HEK293 (cell line): ENCODE results near the gene SHC3.

Source experiments
- CTCF ChIA-PET: fragments of 350-600 bp; formaldehyde crosslinking; extraction: SDS; loops from one replicate; lab custom pipeline; 2021; ENCODE audit warnings: antibody characterized with exemption; lab: Yijun Ruan, JAX
- POLR2A ChIA-PET: fragments of 300-600 bp; formaldehyde crosslinking; extraction: SDS; loops from one replicate; lab custom pipeline; 2020; ENCODE audit warnings: antibody characterized with exemption, inconsistent platforms; lab: Yijun Ruan, JAX
- H3K27ac ChIP-seq: fragments of 200-500 bp; sonication (Bioruptor generic); 2 replicates; pipeline ENCODE4 v1.5.1; 2014; ENCODE audit warnings: low read depth, low read length, control low read depth, inconsistent platforms; ENCODE audit errors: extremely low read depth
- H3K36me3 ChIP-seq, 2 experiments: fragments of 200-500 bp in 1 of 2; sonication (Bioruptor generic) in 1 of 2; 1 replicate in 1 of 2; 2 replicates in 1 of 2; pipeline ENCODE4 v1.5.1; 2014 to 2017; ENCODE audit warnings: inconsistent platforms in 2 of 2, low read length in 2 of 2; ENCODE audit not compliant: control insufficient read depth in 2 of 2, insufficient read depth in 1 of 2
- H3K4me1 ChIP-seq: fragments of 200-500 bp; sonication (Bioruptor generic); 2 replicates; pipeline ENCODE4 v1.5.1; 2014; ENCODE audit warnings: mild to moderate bottlenecking, low read length, inconsistent platforms; ENCODE audit not compliant: control insufficient read depth, insufficient read depth
- H3K4me3 ChIP-seq: 2 replicates; pipeline ENCODE4 v1.5.1; 2011; ENCODE audit warnings: low read depth, mild to moderate bottlenecking, control low read depth, low read length, moderate library complexity
- H3K9me3 ChIP-seq: fragments of 200-500 bp; sonication (Bioruptor generic); 2 replicates; pipeline ENCODE4 v1.5.1; 2014; ENCODE audit warnings: low read depth, low read length, inconsistent platforms; ENCODE audit not compliant: control insufficient read depth, insufficient read depth
- BCL6B ChIP-seq: fragments of 450-650 bp; formaldehyde crosslinking; IDR thresholded peaks from 2 replicates; pipeline ENCODE4 v1.5.1; 2017; ENCODE audit warnings: missing biosample characterization, missing genetic modification characterization
- KLF16 ChIP-seq: fragments of 450-650 bp; formaldehyde crosslinking; IDR thresholded peaks from 2 replicates; pipeline ENCODE4 v1.5.1; 2017; ENCODE audit warnings: missing biosample characterization, missing genetic modification characterization
- SP7 ChIP-seq: fragments of 450-650 bp; formaldehyde crosslinking; IDR thresholded peaks from 2 replicates; pipeline ENCODE4 v1.5.1; 2016; ENCODE audit warnings: missing biosample characterization, missing genetic modification characterization
- ZBTB20 ChIP-seq: fragments of 450-650 bp; formaldehyde crosslinking; IDR thresholded peaks from 2 replicates; pipeline ENCODE4 v1.5.1; 2016; ENCODE audit warnings: missing biosample characterization, missing genetic modification characterization
- ZIC2 ChIP-seq: fragments of 450-650 bp; formaldehyde crosslinking; IDR thresholded peaks from 2 replicates; pipeline ENCODE4 v1.5.1; 2016; ENCODE audit warnings: missing biosample characterization, missing genetic modification characterization
- ZNF10 ChIP-seq: fragments of 450-650 bp; formaldehyde crosslinking; IDR thresholded peaks from 2 replicates; pipeline ENCODE4 v1.5.1; 2017; ENCODE audit warnings: missing biosample characterization, missing genetic modification characterization
- ZNF114 ChIP-seq: fragments of 450-650 bp; formaldehyde crosslinking; IDR thresholded peaks from 2 replicates; pipeline ENCODE4 v1.5.0; 2017; ENCODE audit warnings: missing biosample characterization, missing genetic modification characterization
- ZNF133 ChIP-seq: fragments of 450-650 bp; formaldehyde crosslinking; IDR thresholded peaks from 2 replicates; pipeline ENCODE4 v1.5.1; 2016; ENCODE audit warnings: missing biosample characterization, missing genetic modification characterization
- ZNF138 ChIP-seq: fragments of 450-650 bp; formaldehyde crosslinking; IDR thresholded peaks from 2 replicates; pipeline ENCODE4 v1.5.1; 2016; ENCODE audit warnings: missing biosample characterization, missing genetic modification characterization, borderline replicate concordance
- ZNF140 ChIP-seq: fragments of 450-650 bp; formaldehyde crosslinking; IDR thresholded peaks from 2 replicates; pipeline ENCODE4 v1.5.1; 2016; ENCODE audit warnings: missing biosample characterization, missing genetic modification characterization
- ZNF2 ChIP-seq: fragments of 450-650 bp; formaldehyde crosslinking; IDR thresholded peaks from 2 replicates; pipeline ENCODE4 v1.5.1; 2016; ENCODE audit warnings: missing biosample characterization, missing genetic modification characterization
- ZNF23 ChIP-seq: fragments of 450-650 bp; formaldehyde crosslinking; IDR thresholded peaks from 2 replicates; pipeline ENCODE4 v1.5.1; 2016; ENCODE audit warnings: missing biosample characterization, missing genetic modification characterization, borderline replicate concordance
- ZNF248 ChIP-seq: fragments of 450-650 bp; formaldehyde crosslinking; IDR thresholded peaks from 2 replicates; pipeline ENCODE4 v1.5.1; 2017; ENCODE audit warnings: missing biosample characterization, missing genetic modification characterization
- ZNF266 ChIP-seq: fragments of 450-650 bp; formaldehyde crosslinking; IDR thresholded peaks from 2 replicates; pipeline ENCODE4 v1.5.1; 2016; ENCODE audit warnings: missing biosample characterization, missing genetic modification characterization, low read depth
- ZNF292 ChIP-seq: fragments of 450-650 bp; formaldehyde crosslinking; IDR thresholded peaks from 2 replicates; pipeline ENCODE4 v1.5.1; 2016; ENCODE audit warnings: low read depth, missing biosample characterization, missing genetic modification characterization, borderline replicate concordance
- ZNF404 ChIP-seq: fragments of 450-650 bp; formaldehyde crosslinking; IDR thresholded peaks from 2 replicates; pipeline ENCODE4 v1.5.1; 2017; ENCODE audit warnings: missing biosample characterization, missing genetic modification characterization
- ZNF501 ChIP-seq: fragments of 450-650 bp; formaldehyde crosslinking; IDR thresholded peaks from 2 replicates; pipeline ENCODE4 v1.5.1; 2016; ENCODE audit warnings: missing biosample characterization, missing genetic modification characterization
- ZNF513 ChIP-seq: fragments of 450-650 bp; IDR thresholded peaks from 2 replicates; pipeline ENCODE4 v1.5.1; 2018; ENCODE audit warnings: missing biosample characterization, missing genetic modification characterization
- ZNF548 ChIP-seq: fragments of 450-650 bp; formaldehyde crosslinking; IDR thresholded peaks from 2 replicates; pipeline ENCODE4 v1.5.1; 2016; ENCODE audit warnings: missing biosample characterization, missing genetic modification characterization
- ZNF621 ChIP-seq: fragments of 450-650 bp; formaldehyde crosslinking; IDR thresholded peaks from 2 replicates; pipeline ENCODE4 v1.5.1; 2017; ENCODE audit warnings: missing biosample characterization, missing genetic modification characterization
- ZSCAN16 ChIP-seq: fragments of 450-650 bp; formaldehyde crosslinking; IDR thresholded peaks from 2 replicates; pipeline ENCODE4 v1.5.1; 2016; ENCODE audit warnings: missing biosample characterization, missing genetic modification characterization
- TF ChIP-seq, protein P1 (sequence below): fragments of 450-650 bp; formaldehyde crosslinking; IDR thresholded peaks from 2 replicates; pipeline ENCODE4 v1.5.1; 2016; ENCODE audit warnings: missing biosample characterization, missing genetic modification characterization
- TF ChIP-seq, protein P2 (sequence below): fragments of 450-650 bp; formaldehyde crosslinking; IDR thresholded peaks from 2 replicates; pipeline ENCODE4 v1.5.1; 2016; ENCODE audit warnings: missing biosample characterization, missing genetic modification characterization
- TF ChIP-seq, protein P3 (sequence below): fragments of 450-650 bp; formaldehyde crosslinking; IDR thresholded peaks from 2 replicates; pipeline ENCODE4 v1.5.1; 2016; ENCODE audit warnings: missing biosample characterization, missing genetic modification characterization
- TF ChIP-seq, protein P4 (sequence below): fragments of 450-650 bp; formaldehyde crosslinking; IDR thresholded peaks from 2 replicates; pipeline ENCODE4 v1.5.1; 2017; ENCODE audit warnings: missing biosample characterization, missing genetic modification characterization
- TF ChIP-seq, protein P5 (sequence below): fragments of 450-650 bp; formaldehyde crosslinking; IDR thresholded peaks from 2 replicates; pipeline ENCODE4 v1.5.1; 2017; ENCODE audit warnings: missing biosample characterization, missing genetic modification characterization

SHC3 gene

DNA sequence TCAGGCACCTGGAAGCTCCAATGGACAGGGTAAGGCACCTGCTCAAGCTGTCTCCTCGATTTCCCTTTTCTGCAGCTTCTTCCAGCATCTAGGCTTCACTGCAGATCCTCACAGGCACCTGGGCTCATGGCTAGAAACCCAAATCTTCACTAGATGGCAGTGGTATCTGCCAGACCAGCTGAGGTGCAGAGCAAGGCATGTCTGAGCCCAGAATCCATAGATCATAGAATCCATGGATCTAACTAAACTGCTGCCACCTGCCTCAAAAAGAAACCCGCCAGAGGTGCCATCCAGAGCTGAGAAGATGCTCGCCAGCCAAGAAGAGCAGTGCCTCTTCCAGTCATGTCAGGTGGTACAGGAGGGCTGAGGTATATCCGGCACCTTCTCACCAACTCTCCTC, 6.9 kb downstream of the SHC3 start (continued):
- TF ChIP-seq, protein P1, sequence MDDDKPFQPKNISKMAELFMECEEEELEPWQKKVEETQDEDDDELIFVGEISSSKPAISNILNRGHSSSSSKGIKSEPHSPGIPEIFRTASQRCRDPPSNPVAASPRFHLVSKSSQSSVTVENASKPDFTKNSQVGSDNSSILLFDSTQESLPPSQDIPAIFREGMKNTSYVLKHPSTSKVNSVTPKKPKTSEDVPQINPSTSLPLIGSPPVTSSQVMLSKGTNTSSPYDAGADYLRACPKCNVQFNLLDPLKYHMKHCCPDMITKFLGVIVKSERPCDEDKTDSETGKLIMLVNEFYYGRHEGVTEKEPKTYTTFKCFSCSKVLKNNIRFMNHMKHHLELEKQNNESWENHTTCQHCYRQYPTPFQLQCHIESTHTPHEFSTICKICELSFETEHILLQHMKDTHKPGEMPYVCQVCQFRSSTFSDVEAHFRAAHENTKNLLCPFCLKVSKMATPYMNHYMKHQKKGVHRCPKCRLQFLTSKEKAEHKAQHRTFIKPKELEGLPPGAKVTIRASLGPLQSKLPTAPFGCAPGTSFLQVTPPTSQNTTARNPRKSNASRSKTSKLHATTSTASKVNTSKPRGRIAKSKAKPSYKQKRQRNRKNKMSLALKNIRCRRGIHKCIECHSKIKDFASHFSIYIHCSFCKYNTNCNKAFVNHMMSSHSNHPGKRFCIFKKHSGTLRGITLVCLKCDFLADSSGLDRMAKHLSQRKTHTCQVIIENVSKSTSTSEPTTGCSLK = no peak
- TF ChIP-seq, protein P2, sequence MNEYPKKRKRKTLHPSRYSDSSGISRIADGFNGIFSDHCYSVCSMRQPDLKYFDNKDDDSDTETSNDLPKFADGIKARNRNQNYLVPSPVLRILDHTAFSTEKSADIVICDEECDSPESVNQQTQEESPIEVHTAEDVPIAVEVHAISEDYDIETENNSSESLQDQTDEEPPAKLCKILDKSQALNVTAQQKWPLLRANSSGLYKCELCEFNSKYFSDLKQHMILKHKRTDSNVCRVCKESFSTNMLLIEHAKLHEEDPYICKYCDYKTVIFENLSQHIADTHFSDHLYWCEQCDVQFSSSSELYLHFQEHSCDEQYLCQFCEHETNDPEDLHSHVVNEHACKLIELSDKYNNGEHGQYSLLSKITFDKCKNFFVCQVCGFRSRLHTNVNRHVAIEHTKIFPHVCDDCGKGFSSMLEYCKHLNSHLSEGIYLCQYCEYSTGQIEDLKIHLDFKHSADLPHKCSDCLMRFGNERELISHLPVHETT (tag by site-specific recombination) = no peak
- TF ChIP-seq ZNF501 (tag by site-specific recombination) = no peak
- no peak for TF ChIP-seq ZNF513 (tag by site-specific recombination)
- TF ChIP-seq ZNF133 = no peak
- no peak for TF ChIP-seq ZNF114 (tag by site-specific recombination)
- TF ChIP-seq ZNF404 = no peak
- no peak for TF ChIP-seq ZSCAN16 (tag by site-specific recombination)

DNA sequence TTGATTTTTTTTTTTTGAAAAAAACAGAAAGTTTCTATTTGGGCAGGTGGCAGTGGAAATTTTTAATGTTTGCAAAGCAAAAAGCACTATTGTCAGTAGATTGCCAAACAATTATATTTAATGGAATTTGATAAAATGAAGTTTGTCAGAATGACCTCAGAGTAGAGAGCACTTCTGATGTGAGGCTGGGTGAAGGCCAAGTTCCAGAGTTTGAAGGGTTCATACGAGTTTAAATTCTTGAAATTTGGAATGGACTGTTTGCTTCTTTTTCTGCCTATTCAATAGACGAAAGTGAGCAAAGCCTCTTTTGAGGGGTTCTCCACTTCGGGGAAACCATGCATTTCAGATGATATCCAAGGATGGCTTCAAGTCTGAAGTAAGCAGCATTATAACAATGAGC, 7.4 kb downstream of the SHC3 start:
- Histone ChIP-seq H3K27ac (no peak overlapping the region), H3K36me3 (no peaks in the 10 kb centered on the region), H3K4me3 (no peak overlapping the region), H3K4me1 (no peaks in the 10 kb centered on the region), H3K9me3 (no peaks in the 10 kb centered on the region)
- CTCF ChIA-PET = no interaction called here
- TF ChIP-seq ZNF548 (tag by site-specific recombination) = no peak
- TF ChIP-seq SP7 (tag by site-specific recombination) = no peak
- TF ChIP-seq, protein P3, sequence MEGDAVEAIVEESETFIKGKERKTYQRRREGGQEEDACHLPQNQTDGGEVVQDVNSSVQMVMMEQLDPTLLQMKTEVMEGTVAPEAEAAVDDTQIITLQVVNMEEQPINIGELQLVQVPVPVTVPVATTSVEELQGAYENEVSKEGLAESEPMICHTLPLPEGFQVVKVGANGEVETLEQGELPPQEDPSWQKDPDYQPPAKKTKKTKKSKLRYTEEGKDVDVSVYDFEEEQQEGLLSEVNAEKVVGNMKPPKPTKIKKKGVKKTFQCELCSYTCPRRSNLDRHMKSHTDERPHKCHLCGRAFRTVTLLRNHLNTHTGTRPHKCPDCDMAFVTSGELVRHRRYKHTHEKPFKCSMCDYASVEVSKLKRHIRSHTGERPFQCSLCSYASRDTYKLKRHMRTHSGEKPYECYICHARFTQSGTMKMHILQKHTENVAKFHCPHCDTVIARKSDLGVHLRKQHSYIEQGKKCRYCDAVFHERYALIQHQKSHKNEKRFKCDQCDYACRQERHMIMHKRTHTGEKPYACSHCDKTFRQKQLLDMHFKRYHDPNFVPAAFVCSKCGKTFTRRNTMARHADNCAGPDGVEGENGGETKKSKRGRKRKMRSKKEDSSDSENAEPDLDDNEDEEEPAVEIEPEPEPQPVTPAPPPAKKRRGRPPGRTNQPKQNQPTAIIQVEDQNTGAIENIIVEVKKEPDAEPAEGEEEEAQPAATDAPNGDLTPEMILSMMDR (tag by site-specific recombination) = no peak
- TF ChIP-seq, protein P4, sequence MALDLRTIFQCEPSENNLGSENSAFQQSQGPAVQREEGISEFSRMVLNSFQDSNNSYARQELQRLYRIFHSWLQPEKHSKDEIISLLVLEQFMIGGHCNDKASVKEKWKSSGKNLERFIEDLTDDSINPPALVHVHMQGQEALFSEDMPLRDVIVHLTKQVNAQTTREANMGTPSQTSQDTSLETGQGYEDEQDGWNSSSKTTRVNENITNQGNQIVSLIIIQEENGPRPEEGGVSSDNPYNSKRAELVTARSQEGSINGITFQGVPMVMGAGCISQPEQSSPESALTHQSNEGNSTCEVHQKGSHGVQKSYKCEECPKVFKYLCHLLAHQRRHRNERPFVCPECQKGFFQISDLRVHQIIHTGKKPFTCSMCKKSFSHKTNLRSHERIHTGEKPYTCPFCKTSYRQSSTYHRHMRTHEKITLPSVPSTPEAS (tag by site-specific recombination) = no peak
- no peak for TF ChIP-seq ZNF23 (tag by site-specific recombination)
- no peak for TF ChIP-seq ZNF138 (tag by site-specific recombination)
- no peak for TF ChIP-seq BCL6B (tag by site-specific recombination)
- no peak for TF ChIP-seq ZNF292 (tag by site-specific recombination)
- no peak for TF ChIP-seq ZNF266
- TF ChIP-seq ZNF621 (tag by site-specific recombination) = no peak
- no peak for TF ChIP-seq ZNF140 (tag by site-specific recombination)
- no peak for TF ChIP-seq ZNF10
- no peak for TF ChIP-seq ZBTB20 (tag by site-specific recombination)
- TF ChIP-seq ZIC2 = no peak
- TF ChIP-seq ZNF2 (tag by site-specific recombination) = no peak
- no peak for TF ChIP-seq KLF16 (tag by site-specific recombination)
- TF ChIP-seq ZNF248 (tag by site-specific recombination) = no peak
- TF ChIP-seq, protein P5, sequence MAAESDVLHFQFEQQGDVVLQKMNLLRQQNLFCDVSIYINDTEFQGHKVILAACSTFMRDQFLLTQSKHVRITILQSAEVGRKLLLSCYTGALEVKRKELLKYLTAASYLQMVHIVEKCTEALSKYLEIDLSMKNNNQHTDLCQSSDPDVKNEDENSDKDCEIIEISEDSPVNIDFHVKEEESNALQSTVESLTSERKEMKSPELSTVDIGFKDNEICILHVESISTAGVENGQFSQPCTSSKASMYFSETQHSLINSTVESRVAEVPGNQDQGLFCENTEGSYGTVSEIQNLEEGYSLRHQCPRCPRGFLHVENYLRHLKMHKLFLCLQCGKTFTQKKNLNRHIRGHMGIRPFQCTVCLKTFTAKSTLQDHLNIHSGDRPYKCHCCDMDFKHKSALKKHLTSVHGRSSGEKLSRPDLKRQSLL (tag by site-specific recombination) = no peak
- POLR2A ChIA-PET = no interaction called here
